Measurements from ENCODE around the gene GNAI2. TPM values are rescaled to one million over a fixed set of nuclear protein-coding genes. Genes with fewer than 3 reads are reported as not detected.
"Not testable (repeated sequence)": the region's sequence is repeated elsewhere in the genome, so short reads cannot be mapped to it uniquely, and the experiment has no call there.

The GNAI2 gene
- total RNA-seq, 1 donor from 2014 or later = 140 TPM

- peak overlapping the region; percentile 72 for H3K4me3 Mint-ChIP-seq
- no peaks in the 10 kb centered on the region for H3K9me3 Mint-ChIP-seq
- no peak for DNase-seq (ENCODE audit: extremely low spot score, unreplicated experiment)
- TF ChIP-seq CTCF (conservative IDR thresholded peaks at IDR 0.05) = no peak
- H3K27me3 Mint-ChIP-seq = no peaks in the 10 kb centered on the region
- peak overlapping the region; percentile 86 for H3K27ac Mint-ChIP-seq
- peaks cover 43% of the 10 kb centered on the region for H3K4me1 Mint-ChIP-seq (ENCODE audit: unreplicated experiment)
- peaks cover 4% of the 10 kb centered on the region for H3K36me3 Mint-ChIP-seq
Observed at GRCh38 chr3:50241163-50241562, 5.2 kb downstream of the GNAI2 start.

DNA sequence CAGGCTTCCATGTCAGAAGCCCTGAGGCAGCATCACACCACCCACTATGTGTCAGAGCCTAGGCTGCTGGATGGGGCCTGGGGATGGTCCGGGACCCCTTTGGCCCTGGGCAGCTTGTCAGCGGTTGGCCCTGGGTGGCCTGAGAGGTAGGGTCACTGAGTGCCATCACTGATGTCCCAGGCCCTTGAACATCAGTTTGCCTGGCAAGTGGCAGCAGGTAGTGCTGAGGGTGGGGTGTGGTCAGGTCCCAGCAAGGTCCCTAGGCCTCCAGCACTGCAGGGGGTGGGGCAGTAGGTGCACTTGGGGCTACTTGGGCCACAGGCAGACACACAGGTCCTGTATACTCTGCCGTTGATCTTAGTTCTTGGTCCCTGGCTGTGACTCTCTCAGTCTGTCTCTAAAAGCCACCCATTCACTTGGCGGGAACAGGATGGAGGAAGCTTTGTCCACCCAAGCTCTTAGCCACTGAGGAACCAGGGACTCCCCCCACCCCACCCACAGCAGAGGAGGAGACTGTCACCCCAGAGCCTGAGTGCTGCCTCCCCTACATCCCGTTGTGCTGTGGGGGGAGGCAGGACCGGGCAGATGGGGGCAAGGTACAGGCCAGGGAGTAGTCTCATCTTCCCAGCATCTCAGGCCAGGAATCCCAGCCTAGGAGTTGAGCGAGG lies 5.8 kb downstream of the GNAI2 start:
- Mint-ChIP-seq H3K4me3 (no peak overlapping the region), H3K4me1 (ENCODE audit: unreplicated experiment) (peaks cover 45% of the 10 kb centered on the region), H3K27me3 (no peaks in the 10 kb centered on the region), H3K36me3 (peaks cover 4% of the 10 kb centered on the region), H3K9me3 (no peaks in the 10 kb centered on the region), H3K27ac (peak overlapping the region; percentile 86)
- TF ChIP-seq CTCF (conservative IDR thresholded peaks at IDR 0.05) = no peak
- no peak for DNase-seq (ENCODE audit: extremely low spot score, unreplicated experiment)

DNA sequence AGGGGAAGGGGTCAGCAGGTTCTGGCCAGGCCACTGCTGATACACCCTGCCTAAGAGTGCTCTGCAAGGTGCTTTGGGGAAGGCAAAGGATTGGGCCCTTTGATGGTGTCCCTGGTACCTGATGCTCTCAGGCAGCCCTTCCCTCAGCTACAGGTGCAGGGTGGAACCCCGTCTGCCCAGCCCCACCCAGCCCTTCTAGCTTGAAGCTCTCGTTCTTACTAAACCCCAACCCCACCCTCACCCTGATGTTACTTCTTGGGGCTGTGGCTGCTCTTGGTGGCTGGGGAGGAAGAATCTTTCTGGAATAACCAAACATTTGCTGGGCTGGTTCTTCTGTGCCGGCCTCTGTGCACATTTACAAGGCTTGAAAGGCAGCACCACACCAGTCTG lies 6.4 kb downstream of the GNAI2 start:
- H3K36me3 Mint-ChIP-seq = peaks cover 4% of the 10 kb centered on the region
- DNase-seq (ENCODE audit: extremely low spot score, unreplicated experiment) = no peak
- peak overlapping the region; percentile 41 for H3K4me3 Mint-ChIP-seq
- no peak for TF ChIP-seq CTCF (conservative IDR thresholded peaks at IDR 0.05)
- peaks cover 45% of the 10 kb centered on the region for H3K4me1 Mint-ChIP-seq (ENCODE audit: unreplicated experiment)
- H3K27ac Mint-ChIP-seq = peak overlapping the region; percentile 77
- no peaks in the 10 kb centered on the region for H3K27me3 Mint-ChIP-seq
- H3K9me3 Mint-ChIP-seq = no peaks in the 10 kb centered on the region

GRCh38 chr3:50242851-50243542 lies 7.0 kb downstream of the GNAI2 start:
- H3K27me3 Mint-ChIP-seq = no peaks in the 10 kb centered on the region
- H3K9me3 Mint-ChIP-seq = no peaks in the 10 kb centered on the region
- TF ChIP-seq CTCF (conservative IDR thresholded peaks at IDR 0.05) = no peak
- peak overlapping the region; percentile 77 for H3K27ac Mint-ChIP-seq
- peak overlapping the region; percentile 41 for H3K4me3 Mint-ChIP-seq
- no peak for DNase-seq (ENCODE audit: extremely low spot score, unreplicated experiment)
- peaks cover 4% of the 10 kb centered on the region for H3K36me3 Mint-ChIP-seq
- peaks cover 41% of the 10 kb centered on the region for H3K4me1 Mint-ChIP-seq (ENCODE audit: unreplicated experiment)

GRCh38 chr3:50243543-50243895 lies 7.5 kb downstream of the GNAI2 start:
- H3K36me3 Mint-ChIP-seq = peaks cover 4% of the 10 kb centered on the region
- no peak for DNase-seq (ENCODE audit: extremely low spot score, unreplicated experiment)
- no peaks in the 10 kb centered on the region for H3K9me3 Mint-ChIP-seq
- no peak for TF ChIP-seq CTCF (conservative IDR thresholded peaks at IDR 0.05)
- H3K27me3 Mint-ChIP-seq = no peaks in the 10 kb centered on the region
- H3K4me3 Mint-ChIP-seq = no peak overlapping the region
- no peak overlapping the region for H3K27ac Mint-ChIP-seq
- peaks cover 40% of the 10 kb centered on the region for H3K4me1 Mint-ChIP-seq (ENCODE audit: unreplicated experiment)

DNA sequence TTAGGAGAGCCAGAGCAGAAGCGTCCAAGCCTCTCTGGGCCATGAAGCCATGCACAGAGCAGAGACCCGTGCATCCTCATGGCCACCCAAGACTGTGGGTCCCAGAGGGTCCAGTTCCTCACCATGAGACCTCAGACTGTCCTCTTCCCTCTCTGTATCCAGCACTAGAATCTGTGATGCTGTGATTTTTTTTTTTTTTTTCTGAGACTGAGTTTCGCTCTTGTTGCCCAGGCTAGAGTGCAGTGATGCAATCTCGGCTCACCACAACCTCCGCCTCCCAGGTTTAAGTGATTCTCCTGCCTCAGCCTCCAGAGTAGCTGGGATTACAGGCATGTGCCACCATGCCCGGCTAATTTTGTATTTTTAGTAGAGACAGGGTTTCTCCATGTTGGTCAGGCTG lies 8.8 kb downstream of the GNAI2 start:
- not testable (repeated sequence) for H3K9me3 Mint-ChIP-seq; DNase-seq (ENCODE audit: extremely low spot score, unreplicated experiment); H3K36me3 Mint-ChIP-seq; H3K4me3 Mint-ChIP-seq; H3K27me3 Mint-ChIP-seq
- peaks cover 29% of the 10 kb centered on the region for H3K4me1 Mint-ChIP-seq (ENCODE audit: unreplicated experiment)
- peak overlapping the region; percentile 51 for H3K27ac Mint-ChIP-seq
